ENCODE measurements around the gene MTAP.

- TF ChIP-seq, protein P1, sequence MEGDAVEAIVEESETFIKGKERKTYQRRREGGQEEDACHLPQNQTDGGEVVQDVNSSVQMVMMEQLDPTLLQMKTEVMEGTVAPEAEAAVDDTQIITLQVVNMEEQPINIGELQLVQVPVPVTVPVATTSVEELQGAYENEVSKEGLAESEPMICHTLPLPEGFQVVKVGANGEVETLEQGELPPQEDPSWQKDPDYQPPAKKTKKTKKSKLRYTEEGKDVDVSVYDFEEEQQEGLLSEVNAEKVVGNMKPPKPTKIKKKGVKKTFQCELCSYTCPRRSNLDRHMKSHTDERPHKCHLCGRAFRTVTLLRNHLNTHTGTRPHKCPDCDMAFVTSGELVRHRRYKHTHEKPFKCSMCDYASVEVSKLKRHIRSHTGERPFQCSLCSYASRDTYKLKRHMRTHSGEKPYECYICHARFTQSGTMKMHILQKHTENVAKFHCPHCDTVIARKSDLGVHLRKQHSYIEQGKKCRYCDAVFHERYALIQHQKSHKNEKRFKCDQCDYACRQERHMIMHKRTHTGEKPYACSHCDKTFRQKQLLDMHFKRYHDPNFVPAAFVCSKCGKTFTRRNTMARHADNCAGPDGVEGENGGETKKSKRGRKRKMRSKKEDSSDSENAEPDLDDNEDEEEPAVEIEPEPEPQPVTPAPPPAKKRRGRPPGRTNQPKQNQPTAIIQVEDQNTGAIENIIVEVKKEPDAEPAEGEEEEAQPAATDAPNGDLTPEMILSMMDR (IDR thresholded peaks at IDR 0.05; ENCODE audit: low read depth, low read length) = no peak
- no peak for TF ChIP-seq EZH2phosphoT487 (IDR thresholded peaks at IDR 0.05; ENCODE audit: low read depth)
Measured at GRCh38 chr9:21943464-21943863, 141.0 kb downstream of the MTAP start.
